ENCODE results near the gene ROBO1.

Gene ROBO1

DNA sequence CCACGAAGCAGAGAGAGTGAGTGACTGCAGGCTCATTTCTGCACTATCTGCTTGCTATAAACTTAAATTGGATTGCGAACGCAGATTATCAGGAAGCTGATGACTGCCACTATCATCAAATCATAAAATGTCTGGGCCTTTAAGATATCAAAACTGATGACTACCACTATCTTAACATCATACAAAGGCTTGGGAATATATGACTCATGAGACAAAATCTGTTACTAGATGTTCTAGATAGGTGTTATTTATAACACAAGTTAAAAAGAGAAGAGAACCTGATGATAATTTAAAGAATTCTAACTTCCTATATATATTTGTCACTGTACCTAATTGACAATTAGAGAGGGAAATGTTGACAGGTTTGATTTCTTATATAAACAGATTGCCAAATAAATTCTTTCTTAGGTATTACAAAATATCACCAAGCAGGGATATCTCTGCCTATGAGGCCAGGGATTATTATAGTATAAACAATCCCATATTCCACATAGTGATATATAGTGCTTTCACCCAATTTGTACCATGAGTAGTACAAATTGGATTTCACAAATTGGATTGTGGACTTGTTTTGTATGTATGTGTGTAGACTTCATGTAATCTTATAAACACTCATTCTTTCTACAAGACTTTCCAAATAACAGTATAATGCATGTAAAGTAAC lies 1157.2 kb downstream of the ROBO1 start:
- Mint-ChIP-seq H3K4me1 (no peaks in the 10 kb centered on the region), H3K4me3 (no peak overlapping the region), H3K27me3 (no peaks in the 10 kb centered on the region), H3K27ac (no peak overlapping the region), H3K36me3 (no peaks in the 10 kb centered on the region), H3K9me3 (peaks cover 6% of the 10 kb centered on the region)

DNA sequence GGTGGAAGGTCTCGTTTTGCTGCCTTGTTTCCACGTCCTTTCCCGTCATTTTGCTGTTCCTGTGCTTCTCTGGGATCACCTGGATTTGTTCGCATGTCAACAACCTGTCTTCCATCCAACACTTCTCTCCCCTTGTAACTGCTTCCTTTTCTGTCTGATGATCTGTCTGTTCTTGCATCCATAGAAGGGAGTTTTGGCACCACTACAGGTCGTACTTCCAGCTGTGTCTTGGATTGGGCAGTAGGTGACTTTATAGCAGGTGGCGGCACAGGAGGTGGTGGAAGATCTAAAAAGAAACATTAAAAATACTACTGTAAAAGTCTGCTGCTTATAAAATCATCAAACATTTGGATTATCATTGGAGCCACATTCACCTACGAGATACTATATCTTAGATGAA lies 1161.0 kb downstream of the ROBO1 start:
- Mint-ChIP-seq H3K4me3 (no peak overlapping the region), H3K27me3 (no peaks in the 10 kb centered on the region), H3K36me3 (no peaks in the 10 kb centered on the region), H3K9me3 (peaks cover 10% of the 10 kb centered on the region), H3K4me1 (no peaks in the 10 kb centered on the region), H3K27ac (no peak overlapping the region)

DNA sequence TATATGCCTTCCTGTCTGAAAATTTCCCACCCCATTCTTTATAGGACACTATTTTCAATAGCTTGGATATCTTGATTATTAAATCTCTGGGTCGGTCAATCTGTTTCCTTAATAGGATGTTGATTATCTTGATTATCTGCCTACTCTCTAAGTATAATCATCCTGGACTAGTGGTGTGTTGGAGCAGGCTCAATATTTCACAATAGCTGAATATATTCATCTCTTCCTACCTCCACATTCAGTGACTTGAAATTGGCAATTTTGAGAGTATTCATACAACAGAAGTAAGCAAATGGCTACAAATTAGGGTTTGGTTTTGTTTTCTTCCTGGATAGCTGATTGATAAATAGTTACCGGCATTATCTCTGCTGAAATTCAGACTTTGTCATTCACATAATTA lies 1162.6 kb downstream of the ROBO1 start:
- Mint-ChIP-seq H3K4me3 (no peak overlapping the region), H3K27me3 (no peaks in the 10 kb centered on the region), H3K27ac (no peak overlapping the region), H3K4me1 (no peaks in the 10 kb centered on the region), H3K36me3 (no peaks in the 10 kb centered on the region), H3K9me3 (peaks cover 10% of the 10 kb centered on the region)

DNA sequence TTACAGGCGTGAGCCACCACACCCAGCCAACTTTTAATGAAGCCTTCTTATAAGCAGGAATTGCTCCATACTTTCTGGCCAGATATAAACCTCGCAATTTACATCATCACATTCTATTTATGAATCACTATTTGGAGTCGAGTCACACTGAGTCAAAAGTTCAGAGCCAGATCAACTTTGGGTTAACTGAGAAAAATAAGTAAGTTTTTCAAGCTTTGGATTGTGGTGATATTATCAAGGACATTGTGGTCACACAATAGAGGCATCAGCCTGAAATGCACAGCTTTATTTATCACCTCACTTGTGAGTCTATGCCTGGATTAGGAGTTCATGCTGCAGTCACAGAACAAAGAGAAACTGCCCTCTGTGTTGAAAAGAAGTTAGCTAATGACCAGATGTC lies 1163.5 kb downstream of the ROBO1 start:
- no peaks in the 10 kb centered on the region for H3K4me1 Mint-ChIP-seq
- peaks cover 10% of the 10 kb centered on the region for H3K9me3 Mint-ChIP-seq
- no peaks in the 10 kb centered on the region for H3K27me3 Mint-ChIP-seq
- no peak overlapping the region for H3K4me3 Mint-ChIP-seq
- H3K27ac Mint-ChIP-seq = no peak overlapping the region
- H3K36me3 Mint-ChIP-seq = no peaks in the 10 kb centered on the region

DNA sequence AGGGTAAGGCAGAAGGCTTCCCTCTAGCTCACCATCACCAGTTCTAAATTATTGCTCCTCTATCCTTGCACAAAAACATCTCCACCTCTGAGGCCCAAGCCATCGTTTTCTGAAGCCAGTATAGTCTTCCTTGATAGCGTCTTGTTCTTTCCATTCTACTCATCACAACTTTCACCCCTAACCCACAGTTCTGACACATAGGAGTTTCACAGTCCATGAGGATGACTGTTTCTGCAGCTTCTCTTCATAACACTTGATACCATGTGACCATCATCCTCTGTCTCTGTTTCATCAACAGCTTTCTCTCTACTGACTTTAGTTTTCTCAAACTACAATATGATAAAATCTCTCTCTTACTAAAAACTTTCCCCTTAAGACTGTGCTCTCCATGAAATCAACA lies 1166.5 kb downstream of the ROBO1 start:
- H3K27ac Mint-ChIP-seq = no peak overlapping the region
- H3K4me1 Mint-ChIP-seq = no peaks in the 10 kb centered on the region
- peaks cover 10% of the 10 kb centered on the region for H3K9me3 Mint-ChIP-seq
- H3K36me3 Mint-ChIP-seq = no peaks in the 10 kb centered on the region
- H3K27me3 Mint-ChIP-seq = no peaks in the 10 kb centered on the region
- H3K4me3 Mint-ChIP-seq = no peak overlapping the region

DNA sequence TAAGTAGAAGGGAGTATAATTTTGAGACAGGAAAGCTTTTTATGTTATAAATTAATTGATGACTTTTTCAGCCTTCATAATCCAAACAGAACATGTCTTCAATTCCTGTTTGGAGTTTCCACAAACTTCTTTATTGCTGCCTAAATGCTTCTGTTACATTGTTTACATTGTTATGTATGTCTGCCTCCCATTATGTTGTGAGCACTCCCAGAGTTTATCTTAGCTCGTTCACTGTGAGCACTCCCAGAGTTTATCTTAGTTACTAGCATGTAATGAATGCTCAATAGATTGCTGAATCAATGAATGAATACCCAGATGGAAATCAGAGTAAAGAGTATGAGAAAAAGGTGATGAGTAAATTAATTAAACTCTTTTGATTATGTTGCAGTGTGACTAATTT lies 1178.0 kb downstream of the ROBO1 start:
- Mint-ChIP-seq H3K27ac (no peak overlapping the region), H3K27me3 (no peaks in the 10 kb centered on the region), H3K9me3 (peaks cover 4% of the 10 kb centered on the region), H3K36me3 (no peaks in the 10 kb centered on the region), H3K4me3 (no peak overlapping the region), H3K4me1 (no peaks in the 10 kb centered on the region)

DNA sequence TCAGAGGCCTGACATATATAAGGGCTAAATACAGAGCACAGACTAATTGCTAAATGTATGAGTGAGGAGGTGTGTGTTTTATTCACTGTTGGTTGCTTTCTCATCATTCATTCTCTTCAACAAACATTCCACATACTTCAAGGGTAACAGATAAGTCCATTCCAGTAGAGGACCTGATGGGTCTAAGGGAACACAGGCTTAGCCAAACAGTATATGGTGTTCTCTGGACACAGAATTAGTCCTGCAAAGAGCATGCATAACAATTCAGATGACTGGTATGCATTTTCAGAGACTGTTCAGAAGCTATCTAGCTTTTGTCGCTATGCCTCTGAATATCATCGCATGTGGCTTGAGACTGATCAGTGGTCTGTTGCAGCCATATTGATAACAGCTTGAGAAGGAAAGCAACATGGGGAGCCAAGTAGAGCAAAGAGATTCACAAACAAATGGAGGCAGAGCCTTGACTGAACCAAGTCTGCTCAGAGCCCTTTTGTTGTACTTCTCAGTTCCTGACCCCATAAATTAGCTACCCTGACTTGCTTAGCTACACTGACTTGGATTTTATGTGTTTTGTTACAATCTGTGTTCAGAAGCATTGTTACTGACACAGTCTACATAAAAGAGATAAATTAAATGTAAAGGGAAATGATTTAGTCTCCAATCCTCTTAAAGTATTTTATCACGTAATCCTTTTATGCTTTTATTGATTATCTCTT lies 1178.7 kb downstream of the ROBO1 start:
- H3K9me3 Mint-ChIP-seq = peaks cover 5% of the 10 kb centered on the region
- no peaks in the 10 kb centered on the region for H3K4me1 Mint-ChIP-seq
- H3K27ac Mint-ChIP-seq = no peak overlapping the region
- H3K27me3 Mint-ChIP-seq = no peaks in the 10 kb centered on the region
- H3K36me3 Mint-ChIP-seq = no peaks in the 10 kb centered on the region
- H3K4me3 Mint-ChIP-seq = no peak overlapping the region

DNA sequence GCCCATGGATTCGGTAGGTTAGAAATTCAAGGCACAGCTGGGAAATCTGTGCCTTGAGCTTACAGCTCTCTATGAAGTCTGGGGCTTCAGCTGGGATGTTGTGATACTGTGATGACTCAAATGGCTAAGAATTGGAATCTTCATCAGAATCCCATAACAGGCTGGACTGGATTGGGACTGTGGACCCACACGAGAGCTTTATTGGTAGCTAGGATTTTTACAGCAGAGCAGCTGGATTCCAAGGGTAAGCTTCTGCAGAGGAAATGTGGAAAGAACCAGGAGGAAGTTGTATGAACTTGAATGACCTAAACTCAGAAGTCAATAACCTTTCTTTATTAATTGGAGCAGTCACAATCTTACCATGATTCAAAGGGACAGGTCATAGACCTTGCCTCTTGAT lies 1187.1 kb downstream of the ROBO1 start:
- Mint-ChIP-seq H3K27ac (no peak overlapping the region), H3K36me3 (no peaks in the 10 kb centered on the region), H3K4me1 (no peaks in the 10 kb centered on the region), H3K9me3 (peaks cover 10% of the 10 kb centered on the region), H3K4me3 (no peak overlapping the region), H3K27me3 (no peaks in the 10 kb centered on the region)

DNA sequence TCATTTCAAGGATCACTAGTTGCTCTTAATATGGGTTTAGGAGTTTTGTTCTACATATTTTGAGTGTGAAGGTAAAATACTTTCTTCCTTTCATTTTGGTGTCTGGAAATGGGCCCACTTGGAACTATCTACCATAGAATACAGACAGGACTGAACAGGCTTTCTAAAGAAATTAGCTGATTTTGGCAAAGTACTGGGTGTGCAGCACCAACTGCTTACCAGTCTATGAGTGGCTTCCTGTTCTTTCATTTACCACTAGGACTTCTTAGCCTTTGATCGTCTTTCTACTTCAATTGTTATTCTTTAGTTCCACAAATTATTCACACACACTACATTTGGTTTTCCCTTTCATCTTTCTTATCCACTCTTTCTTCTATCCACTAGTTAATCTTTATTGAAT lies 1196.3 kb downstream of the ROBO1 start:
- H3K9me3 Mint-ChIP-seq = no peaks in the 10 kb centered on the region
- H3K4me3 Mint-ChIP-seq = no peak overlapping the region
- no peaks in the 10 kb centered on the region for H3K36me3 Mint-ChIP-seq
- H3K27me3 Mint-ChIP-seq = no peaks in the 10 kb centered on the region
- H3K4me1 Mint-ChIP-seq = no peaks in the 10 kb centered on the region
- no peak overlapping the region for H3K27ac Mint-ChIP-seq

DNA sequence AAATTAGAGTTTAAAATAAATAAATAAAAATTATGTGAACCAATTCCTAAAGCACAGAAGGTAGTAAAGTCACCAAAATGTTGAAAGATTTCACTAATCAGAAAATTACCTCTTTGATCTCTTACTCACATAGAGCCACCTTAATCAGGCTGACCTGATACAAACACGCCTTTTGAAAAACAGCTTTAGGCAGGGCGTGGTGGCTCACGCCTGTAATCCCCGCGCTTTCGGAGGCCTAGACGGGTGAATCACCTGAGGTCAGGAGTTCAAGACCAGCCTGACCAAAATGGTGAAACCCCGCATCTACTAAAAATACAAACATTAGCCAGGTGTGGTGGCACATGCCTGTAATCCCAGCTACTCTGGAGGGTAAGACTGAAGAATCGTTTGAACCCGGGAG lies 1197.3 kb downstream of the ROBO1 start:
- H3K27me3 Mint-ChIP-seq = no peaks in the 10 kb centered on the region
- H3K9me3 Mint-ChIP-seq = peaks cover 5% of the 10 kb centered on the region
- H3K4me3 Mint-ChIP-seq = no peak overlapping the region
- no peaks in the 10 kb centered on the region for H3K36me3 Mint-ChIP-seq
- no peak overlapping the region for H3K27ac Mint-ChIP-seq
- no peaks in the 10 kb centered on the region for H3K4me1 Mint-ChIP-seq

DNA sequence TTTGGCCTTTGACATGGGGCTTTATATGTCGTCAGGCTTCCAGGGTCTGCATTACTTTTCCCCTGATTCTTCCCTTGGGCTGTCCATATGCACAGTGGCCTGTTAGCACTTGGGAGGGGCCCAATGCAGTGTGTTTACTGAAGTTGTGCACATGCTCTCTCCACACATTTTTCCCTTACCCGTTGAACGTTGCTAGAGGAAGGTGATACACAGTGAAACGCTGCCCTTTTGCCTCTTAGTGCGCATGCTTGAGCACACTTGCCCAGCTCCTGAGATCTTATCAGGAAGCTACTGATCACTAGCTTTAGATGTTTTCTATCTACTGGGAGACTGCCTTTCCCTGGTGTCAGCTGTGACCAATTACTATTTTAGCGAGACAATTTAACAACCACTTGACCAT lies 1198.0 kb downstream of the ROBO1 start:
- H3K4me1 Mint-ChIP-seq = no peaks in the 10 kb centered on the region
- H3K27me3 Mint-ChIP-seq = no peaks in the 10 kb centered on the region
- no peak overlapping the region for H3K27ac Mint-ChIP-seq
- H3K36me3 Mint-ChIP-seq = no peaks in the 10 kb centered on the region
- H3K9me3 Mint-ChIP-seq = peaks cover 5% of the 10 kb centered on the region
- no peak overlapping the region for H3K4me3 Mint-ChIP-seq

DNA sequence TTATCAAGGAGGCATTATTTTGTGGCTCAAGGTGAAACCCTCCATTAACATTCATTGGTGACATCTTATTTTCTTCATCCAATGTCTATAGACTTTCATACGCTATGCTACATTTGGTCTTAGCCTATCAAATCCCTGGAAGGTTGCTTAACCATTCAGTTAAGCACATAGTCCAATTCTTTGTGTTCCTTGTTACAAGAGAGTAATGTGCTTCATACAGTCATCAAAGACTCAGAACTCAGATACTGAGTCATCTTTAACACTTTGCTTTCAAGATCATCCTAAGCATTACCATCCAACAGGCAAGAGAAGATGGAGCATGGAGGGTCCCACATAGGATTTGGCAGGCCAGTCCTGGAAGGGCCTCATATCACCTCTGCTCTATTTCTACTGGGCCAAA lies 1202.1 kb downstream of the ROBO1 start:
- Mint-ChIP-seq H3K27ac (no peak overlapping the region), H3K9me3 (peaks cover 11% of the 10 kb centered on the region), H3K4me3 (no peak overlapping the region), H3K36me3 (no peaks in the 10 kb centered on the region), H3K4me1 (no peaks in the 10 kb centered on the region), H3K27me3 (no peaks in the 10 kb centered on the region)

DNA sequence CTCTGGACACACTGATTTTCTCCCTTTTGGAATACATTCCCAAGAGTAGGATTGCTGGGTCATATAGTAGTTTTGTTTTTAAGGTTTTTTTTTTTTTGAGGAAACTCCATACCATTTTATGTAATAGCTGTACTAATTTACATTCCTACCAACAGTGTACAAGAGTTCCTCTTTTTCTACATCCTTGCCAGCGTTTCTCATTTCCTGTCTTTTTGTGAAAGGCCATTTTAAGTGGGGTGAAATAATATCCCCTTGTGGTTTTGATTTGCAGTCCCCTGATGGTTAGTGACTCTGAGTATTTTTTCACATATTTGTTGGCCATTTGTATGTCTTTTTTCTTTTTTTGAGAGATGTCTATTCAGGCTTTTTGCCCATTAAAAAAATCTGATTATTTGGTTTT lies 1205.5 kb downstream of the ROBO1 start:
- H3K4me1 Mint-ChIP-seq = no peaks in the 10 kb centered on the region
- H3K36me3 Mint-ChIP-seq = no peaks in the 10 kb centered on the region
- H3K9me3 Mint-ChIP-seq = peaks cover 11% of the 10 kb centered on the region
- no peak overlapping the region for H3K27ac Mint-ChIP-seq
- H3K27me3 Mint-ChIP-seq = no peaks in the 10 kb centered on the region
- no peak overlapping the region for H3K4me3 Mint-ChIP-seq

All from activated naive CD4-positive, alpha-beta T cell treated with anti-CD3 and anti-CD28 coated beads, Interleukin-2, amount 50 U/mL, for 24 hours (primary cell).